ENCODE data around the gene SOS1. TPM values are rescaled to one million over a fixed set of nuclear protein-coding genes. Genes with fewer than 3 reads are reported as not detected.

Gene SOS1
- total and polyA plus RNA-seq, 2 donors (not counting 1 experiment from before 2014, with no cell fraction given) = 24.9 to 27.6 TPM

DNA sequence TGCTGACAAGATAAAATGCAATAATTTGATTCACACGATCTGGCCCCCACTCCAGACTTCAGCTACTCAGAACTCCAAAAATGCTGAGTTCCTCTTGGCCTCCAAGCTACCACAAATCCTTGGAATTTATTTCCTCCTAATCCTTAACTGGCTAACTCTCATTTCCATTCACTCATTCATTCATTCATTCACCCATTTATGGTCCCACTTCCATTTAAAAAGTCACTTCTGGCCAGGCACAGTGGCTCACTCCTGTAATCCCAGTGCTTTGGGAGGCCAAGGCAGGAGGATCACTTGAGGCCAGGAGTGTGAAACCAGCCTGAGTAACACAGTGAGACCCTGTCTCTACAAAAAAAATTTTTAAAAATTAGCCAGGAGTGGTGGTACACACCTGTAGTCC lies 12.5 kb downstream of the SOS1 start:
- peaks cover 13% of the 10 kb centered on the region for H3K79me2 ChIP-seq (ENCODE audit: control insufficient read depth, insufficient read depth, low read length)
- TF ChIP-seq, protein P1, sequence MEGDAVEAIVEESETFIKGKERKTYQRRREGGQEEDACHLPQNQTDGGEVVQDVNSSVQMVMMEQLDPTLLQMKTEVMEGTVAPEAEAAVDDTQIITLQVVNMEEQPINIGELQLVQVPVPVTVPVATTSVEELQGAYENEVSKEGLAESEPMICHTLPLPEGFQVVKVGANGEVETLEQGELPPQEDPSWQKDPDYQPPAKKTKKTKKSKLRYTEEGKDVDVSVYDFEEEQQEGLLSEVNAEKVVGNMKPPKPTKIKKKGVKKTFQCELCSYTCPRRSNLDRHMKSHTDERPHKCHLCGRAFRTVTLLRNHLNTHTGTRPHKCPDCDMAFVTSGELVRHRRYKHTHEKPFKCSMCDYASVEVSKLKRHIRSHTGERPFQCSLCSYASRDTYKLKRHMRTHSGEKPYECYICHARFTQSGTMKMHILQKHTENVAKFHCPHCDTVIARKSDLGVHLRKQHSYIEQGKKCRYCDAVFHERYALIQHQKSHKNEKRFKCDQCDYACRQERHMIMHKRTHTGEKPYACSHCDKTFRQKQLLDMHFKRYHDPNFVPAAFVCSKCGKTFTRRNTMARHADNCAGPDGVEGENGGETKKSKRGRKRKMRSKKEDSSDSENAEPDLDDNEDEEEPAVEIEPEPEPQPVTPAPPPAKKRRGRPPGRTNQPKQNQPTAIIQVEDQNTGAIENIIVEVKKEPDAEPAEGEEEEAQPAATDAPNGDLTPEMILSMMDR (conservative IDR thresholded peaks at IDR 0.05 in 1 of 2, IDR thresholded peaks at IDR 0.05 in 1 of 2; ENCODE audit: low read depth in 1 of 2, low read length in 2 of 2) = no peak
- no peak for TF ChIP-seq EZH2 (IDR thresholded peaks at IDR 0.05; ENCODE audit: low read length, missing control alignments)
- no peaks in the 10 kb centered on the region for H4K20me1 ChIP-seq (ENCODE audit: control insufficient read depth, extremely low read depth, insufficient read depth, low read length)
- no peak overlapping the region for H2AFZ ChIP-seq (ENCODE audit: low read length)
- H3K4me1 ChIP-seq (ENCODE audit: control insufficient read depth, extremely low read depth, insufficient read depth, low read length) = no peaks in the 10 kb centered on the region
- H3K4me3 ChIP-seq (replicated peaks in 1 of 4; ENCODE audit: control extremely low read depth in 1 of 4, insufficient read depth in 1 of 4, low read depth in 3 of 4, low read length in 4 of 4) = no peak overlapping the region
- no peaks in the 10 kb centered on the region for H3K9me3 ChIP-seq (ENCODE audit: control insufficient read depth, insufficient read depth, low read depth, low read length)
- no peak overlapping the region for H3K4me2 ChIP-seq (ENCODE audit: extremely low read depth, insufficient read depth, low read length)
- DNase-seq (ENCODE audit: low read depth in 2 of 2) = no peak
- no peak overlapping the region for H3K9ac ChIP-seq (ENCODE audit: insufficient read depth, low read length)
- H3K36me3 ChIP-seq (ENCODE audit: control insufficient read depth, insufficient read depth, low read length) = no peaks in the 10 kb centered on the region
- H3K27me3 ChIP-seq (ENCODE audit: control insufficient read depth, insufficient read depth, low read length) = no peaks in the 10 kb centered on the region
- no peak overlapping the region for H3K27ac ChIP-seq (ENCODE audit: insufficient read depth, low read length)

DNA sequence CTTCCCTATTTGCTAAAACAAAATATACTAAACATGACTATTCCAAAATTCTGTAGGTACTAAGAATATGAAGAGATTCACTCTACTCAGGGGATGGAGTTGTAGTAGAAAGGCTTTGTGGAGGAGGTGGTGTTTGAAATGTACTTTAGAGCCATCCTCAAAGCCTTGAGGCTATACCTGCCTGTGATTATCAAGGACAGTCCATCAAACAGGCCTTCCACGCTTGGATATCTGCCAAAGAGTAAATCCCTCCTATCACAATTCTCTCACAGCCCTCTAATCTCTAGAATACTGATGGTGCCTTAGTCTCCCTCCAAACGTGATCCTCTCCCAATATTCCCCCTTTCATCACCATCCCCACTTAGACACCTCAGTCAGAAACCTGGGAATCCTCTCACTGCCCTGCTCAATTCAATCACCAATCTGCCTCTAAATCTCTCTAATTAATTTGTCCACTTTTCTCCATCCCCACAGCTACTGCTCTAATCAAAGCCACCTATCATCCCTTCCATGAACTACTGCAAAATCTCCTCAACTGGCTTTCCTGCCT lies 13.1 kb downstream of the SOS1 start:
- DNase-seq (ENCODE audit: low read depth in 2 of 2) = no peak
- H3K9me3 ChIP-seq (ENCODE audit: control insufficient read depth, insufficient read depth, low read depth, low read length) = no peaks in the 10 kb centered on the region
- H3K27ac ChIP-seq (ENCODE audit: insufficient read depth, low read length) = no peak overlapping the region
- H3K79me2 ChIP-seq (ENCODE audit: control insufficient read depth, insufficient read depth, low read length) = peaks cover 15% of the 10 kb centered on the region
- no peaks in the 10 kb centered on the region for H4K20me1 ChIP-seq (ENCODE audit: control insufficient read depth, extremely low read depth, insufficient read depth, low read length)
- TF ChIP-seq, protein P1 (conservative IDR thresholded peaks at IDR 0.05 in 1 of 2, IDR thresholded peaks at IDR 0.05 in 1 of 2; ENCODE audit: low read depth in 1 of 2, low read length in 2 of 2) = no peak
- no peaks in the 10 kb centered on the region for H3K4me1 ChIP-seq (ENCODE audit: control insufficient read depth, extremely low read depth, insufficient read depth, low read length)
- no peak overlapping the region for H2AFZ ChIP-seq (ENCODE audit: low read length)
- H3K27me3 ChIP-seq (ENCODE audit: control insufficient read depth, insufficient read depth, low read length) = no peaks in the 10 kb centered on the region
- no peak overlapping the region for H3K4me3 ChIP-seq (replicated peaks in 1 of 4; ENCODE audit: control extremely low read depth in 1 of 4, insufficient read depth in 1 of 4, low read depth in 3 of 4, low read length in 4 of 4)
- H3K9ac ChIP-seq (ENCODE audit: insufficient read depth, low read length) = no peak overlapping the region
- H3K4me2 ChIP-seq (ENCODE audit: extremely low read depth, insufficient read depth, low read length) = no peak overlapping the region
- no peaks in the 10 kb centered on the region for H3K36me3 ChIP-seq (ENCODE audit: control insufficient read depth, insufficient read depth, low read length)

DNA sequence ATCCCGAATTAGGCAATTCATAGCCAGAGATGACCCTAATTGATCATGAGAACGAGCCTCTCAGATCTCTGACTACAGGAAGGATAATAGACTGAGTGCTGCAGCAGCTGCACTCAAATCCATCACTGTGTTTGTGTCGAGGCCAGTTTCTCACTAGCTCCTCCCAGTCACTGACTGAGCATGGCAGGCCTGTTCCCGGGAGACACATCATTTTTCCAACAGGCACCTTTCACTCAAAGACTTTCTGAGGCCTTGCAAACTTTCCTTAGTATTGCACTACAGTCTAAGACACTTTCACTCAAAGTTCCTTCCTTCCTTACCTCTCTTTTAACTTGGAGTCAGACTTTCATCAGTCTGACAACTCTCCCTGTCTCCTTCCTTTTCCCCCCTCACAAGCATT lies 13.7 kb downstream of the SOS1 start:
- peak in 1 of 2 donors; percentile 25 for DNase-seq (ENCODE audit: low read depth in 2 of 2)
- H3K4me2 ChIP-seq (ENCODE audit: extremely low read depth, insufficient read depth, low read length) = no peak overlapping the region
- TF ChIP-seq EZH2 (IDR thresholded peaks at IDR 0.05; ENCODE audit: low read length, missing control alignments) = no peak
- TF ChIP-seq, protein P1 (conservative IDR thresholded peaks at IDR 0.05 in 1 of 2, IDR thresholded peaks at IDR 0.05 in 1 of 2; ENCODE audit: low read depth in 1 of 2, low read length in 2 of 2) = no peak

More for the DNA sequence above, 13.7 kb downstream of the SOS1 start:
- Histone ChIP-seq H2AFZ (ENCODE audit: low read length) (no peak overlapping the region), H3K4me1 (ENCODE audit: control insufficient read depth, extremely low read depth, insufficient read depth, low read length) (no peaks in the 10 kb centered on the region), H3K27ac (ENCODE audit: insufficient read depth, low read length) (no peak overlapping the region), H4K20me1 (ENCODE audit: control insufficient read depth, extremely low read depth, insufficient read depth, low read length) (no peaks in the 10 kb centered on the region), H3K9me3 (ENCODE audit: control insufficient read depth, insufficient read depth, low read depth, low read length) (no peaks in the 10 kb centered on the region), H3K4me3 (replicated peaks in 1 of 4; ENCODE audit: control extremely low read depth in 1 of 4, insufficient read depth in 1 of 4, low read depth in 3 of 4, low read length in 4 of 4) (no peak overlapping the region), H3K9ac (ENCODE audit: insufficient read depth, low read length) (no peak overlapping the region), H3K27me3 (ENCODE audit: control insufficient read depth, insufficient read depth, low read length) (no peaks in the 10 kb centered on the region), H3K36me3 (ENCODE audit: control insufficient read depth, insufficient read depth, low read length) (no peaks in the 10 kb centered on the region), H3K79me2 (ENCODE audit: control insufficient read depth, insufficient read depth, low read length) (peaks cover 19% of the 10 kb centered on the region)

All from fibroblast of lung (primary cell).